A549 (cell line): ENCODE data around the gene PPP1CC. TPM values are rescaled to one million over a fixed set of nuclear protein-coding genes. Genes with fewer than 3 reads are reported as not detected.

Experiments used
- ATAC-seq, 2 experiments: fragments of 200-7000 bp in 1 of 2; fragments of >200 bp in 1 of 2; cut with Nextera tagmentation in 1 of 2; cut with Tn5 transposase in 1 of 2; 3 replicates each; pipeline versions ENCODE4 v1.8.0 to v1.9.1; 2018 to 2020; ENCODE audit warnings: mild to moderate bottlenecking in 1 of 2, moderate library complexity in 1 of 2
- CTCF ChIA-PET: fragments of 300-600 bp; sonication (Branson Sonifier 250); formaldehyde crosslinking; extraction: SDS; loops from one replicate; lab custom pipeline; 2021; ENCODE audit warnings: antibody characterized with exemption, inconsistent platforms; lab: Yijun Ruan, JAX
- POLR2A ChIA-PET: fragments of 350-600 bp; formaldehyde crosslinking; extraction: SDS; loops from one replicate; lab custom pipeline; 2021; ENCODE audit warnings: antibody characterized with exemption, inconsistent platforms; lab: Yijun Ruan, JAX
- DNase-seq, 2 experiments: peaks; one replicate each; pipeline versions ENCODE4 v3.0.0 to v3.0.0-alpha.2; 2011 to 2016; ENCODE audit warnings: low read depth in 1 of 2, low spot score in 1 of 2
- FAIRE-seq: peaks from 2 replicates; lab custom pipeline; 2011; peaks lifted over from hg19 to GRCh38; lab: Jason Lieb, UNC
- H3K27ac ChIP-seq, 2 experiments: fragments of >200 bp; sonication (Bioruptor Twin); formaldehyde crosslinking; 3 replicates each; pipeline ENCODE4 v1.5.1; 2016 to 2017
- H3K4me1 ChIP-seq: fragments of >200 bp; sonication (Bioruptor Twin); formaldehyde crosslinking; 3 replicates; pipeline ENCODE4 v1.6.1; 2016
- H3K4me2 ChIP-seq: fragments of >200 bp; sonication (Bioruptor Twin); formaldehyde crosslinking; 3 replicates; pipeline ENCODE4 v1.6.1; 2016
- H3K4me3 ChIP-seq: fragments of >200 bp; sonication (Bioruptor Twin); formaldehyde crosslinking; 3 replicates; pipeline ENCODE4 v1.5.1; 2016
- H3K9me3 ChIP-seq: fragments of >200 bp; sonication (Bioruptor Twin); formaldehyde crosslinking; 3 replicates; pipeline ENCODE4 v1.6.1; 2016
- BHLHE40 ChIP-seq: IDR thresholded peaks from 2 replicates; pipeline ENCODE4 v1.6.1; 2012; ENCODE audit warnings: low read depth, low read length, inconsistent platforms
- CBX2 ChIP-seq: fragments of 200-600 bp; sonication (generic); IDR thresholded peaks from 2 replicates; pipeline ENCODE4 v1.6.1; 2016; ENCODE audit warnings: low read depth, mild to moderate bottlenecking, borderline replicate concordance
- CEBPB ChIP-seq, 2 experiments: fragments of >200 bp in 1 of 2; sonication (Bioruptor Twin) in 1 of 2; formaldehyde crosslinking in 1 of 2; IDR thresholded peaks; 2 replicates each; pipeline ENCODE4 v1.6.1; 2012 to 2016
- CHD2 ChIP-seq: fragments of 150-350 bp; IDR thresholded peaks from 2 replicates; pipeline ENCODE4 v1.6.1; 2014; ENCODE audit warnings: low read length; ENCODE audit not compliant: partially characterized antibody
- EHMT2 ChIP-seq: fragments of 200-600 bp; sonication (generic); IDR thresholded peaks from 2 replicates; pipeline ENCODE4 v1.6.1; 2016; ENCODE audit warnings: antibody characterized with exemption, low read depth, mild to moderate bottlenecking, moderate library complexity
- FOXS1 ChIP-seq: fragments of 250-450 bp; sonication (Bioruptor Pico); IDR thresholded peaks from 2 replicates; pipeline ENCODE4 v1.5.0; 2020; ENCODE audit warnings: mild to moderate bottlenecking, moderate library complexity
- HES2 ChIP-seq: fragments of >200 bp; sonication (Bioruptor Twin); formaldehyde crosslinking; IDR thresholded peaks from 2 replicates; pipeline ENCODE4 v1.6.1; 2016
- HOXA7 ChIP-seq: fragments of 250-450 bp; sonication (Bioruptor Pico); IDR thresholded peaks from 2 replicates; pipeline ENCODE4 v1.5.0; 2020; ENCODE audit warnings: mild to moderate bottlenecking, moderate library complexity
- KDM5A ChIP-seq: fragments of 200-600 bp; sonication (generic); IDR thresholded peaks from 2 replicates; pipeline ENCODE4 v1.6.1; 2016; ENCODE audit warnings: antibody characterized with exemption, mild to moderate bottlenecking
- MAFK ChIP-seq: fragments of 450-650 bp; IDR thresholded peaks from 2 replicates; pipeline ENCODE4 v1.6.1; 2014; ENCODE audit not compliant: partially characterized antibody
- MAX ChIP-seq: IDR thresholded peaks from 2 replicates; pipeline ENCODE4 v1.6.1; 2012
- NFE2L2 ChIP-seq: fragments of 150-350 bp; conservative IDR thresholded peaks from 2 replicates; pipeline ENCODE4 v1.6.1; 2014; ENCODE audit warnings: low read length
- PBX3 ChIP-seq: IDR thresholded peaks from 2 replicates; pipeline ENCODE4 v1.6.1; 2012
- POLR2AphosphoS2 ChIP-seq: conservative IDR thresholded peaks from 2 replicates; pipeline ENCODE4 v1.6.1; 2012; ENCODE audit warnings: low read length, improper control_type of control experiment, inconsistent platforms
- RARB ChIP-seq: fragments of 250-450 bp; sonication (Bioruptor Pico); IDR thresholded peaks from 2 replicates; pipeline ENCODE4 v1.8.0; 2021; ENCODE audit warnings: mild to moderate bottlenecking, moderate library complexity
- RCOR1 ChIP-seq: fragments of 150-350 bp; IDR thresholded peaks from 2 replicates; pipeline ENCODE4 v1.6.1; 2014; ENCODE audit warnings: antibody characterized with exemption, low read length, low read depth
- RNF2 ChIP-seq: fragments of 200-600 bp; sonication (generic); IDR thresholded peaks from 2 replicates; pipeline ENCODE4 v1.6.1; 2016; ENCODE audit warnings: low read depth, mild to moderate bottlenecking, antibody characterized with exemption, moderate library complexity, borderline replicate concordance
- SREBF2 ChIP-seq: fragments of 450-650 bp; IDR thresholded peaks from 2 replicates; pipeline ENCODE4 v1.6.1; 2014; ENCODE audit warnings: mild to moderate bottlenecking, moderate library complexity
- TP53 ChIP-seq: fragments of 250-450 bp; sonication (Bioruptor Pico); IDR thresholded peaks from 2 replicates; pipeline ENCODE4 v1.5.0; 2021; ENCODE audit warnings: mild to moderate bottlenecking, moderate library complexity
- ZC3H11A ChIP-seq: fragments of 450-650 bp; IDR thresholded peaks from 2 replicates; pipeline ENCODE4 v1.6.1; 2014; ENCODE audit warnings: antibody characterized with exemption, mild to moderate bottlenecking
- ZFP36 ChIP-seq: fragments of 450-650 bp; IDR thresholded peaks from 2 replicates; pipeline ENCODE4 v1.6.1; 2014; ENCODE audit warnings: borderline replicate concordance; ENCODE audit not compliant: partially characterized antibody
- ZNF302 ChIP-seq: fragments of 250-450 bp; sonication (Bioruptor Pico); IDR thresholded peaks from 2 replicates; pipeline ENCODE4 v1.9.0; 2021; ENCODE audit warnings: inconsistent platforms, mild to moderate bottlenecking, moderate library complexity
- ZSCAN20 ChIP-seq: fragments of 250-450 bp; sonication (Bioruptor Pico); IDR thresholded peaks from 2 replicates; pipeline ENCODE4 v1.8.0; 2022; ENCODE audit warnings: mild to moderate bottlenecking, moderate library complexity
- WGBS: methylation state at CpG from one replicate; pipeline ENCODE4 v1.1.6; 2017; ENCODE audit errors: missing lambda C conversion rate; 5-methylcytosine and 5-hydroxymethylcytosine counted together
- polyA plus RNA-seq, 4 experiments: library from polyadenylated mRNA; depleted of rRNA in 3 of 4; stranded (reverse); fragments of >200 nt; fragmentation: RNase III in 1 of 4; extraction: RNeasy Plus Mini Kit Qiagen cat#74134 plus additional on column Dnase treatment in 1 of 4; gene quantifications; 2 replicates in 3 of 4; 3 replicates in 1 of 4; pipeline ENCODE4 v1.2.3, GENCODE V29; 2011 to 2017
- TF ChIP-seq, protein P1 (sequence below): fragments of 250-450 bp; sonication (Bioruptor Pico); IDR thresholded peaks from 2 replicates; pipeline ENCODE4 v1.5.0; 2021; ENCODE audit warnings: mild to moderate bottlenecking, moderate library complexity, borderline replicate concordance
- TF ChIP-seq, protein P2 (sequence below): IDR thresholded peaks from 2 replicates; pipeline ENCODE4 v1.6.1; 2012; ENCODE audit warnings: low read depth, borderline replicate concordance
- TF ChIP-seq, protein P3 (sequence below): fragments of 150-350 bp; IDR thresholded peaks from 2 replicates; pipeline ENCODE4 v1.6.1; 2014; ENCODE audit warnings: low read depth, mild to moderate bottlenecking, low read length
- TF ChIP-seq, protein P4 (sequence below): fragments of 200-600 bp; sonication (generic); IDR thresholded peaks from 2 replicates; pipeline ENCODE4 v1.6.1; 2016; ENCODE audit warnings: antibody characterized with exemption, mild to moderate bottlenecking, moderate library complexity

Gene PPP1CC
- polyA plus RNA-seq, 2 of the 4 experiments (the other 2 are of a cell fraction) = 131 to 258 TPM

GRCh38 chr12:110680032-110680431 is 62.7 kb downstream of the PPP1CC start:
- no peaks in the 10 kb centered on the region for H3K9me3 ChIP-seq
- no peak for DNase-seq
- no peak for FAIRE-seq
- ATAC-seq = no peak
- CTCF ChIA-PET = interaction anchor here (0.7 to 2.2 kb wide), 4 partner anchors 10 to 633 kb away, joined by 3 to 5 read pairs (median 4); no protein-coding TSS in a partner anchor
- 6% methylated on average over 1 of the region's 1 CpG for WGBS
- TF ChIP-seq CEBPB (IDR thresholded peaks at IDR 0.05) (no peak), CBX2 (no peak), RARB (CRISPR knock-in tag) (no peak), ZSCAN20 (CRISPR knock-in tag) (no peak), TP53 (no peak), PBX3 (no peak), HOXA7 (no peak), MAFK (no peak), ZC3H11A (no peak), FOXS1 (CRISPR knock-in tag) (no peak), EHMT2 (no peak), MAX (no peak), BHLHE40 (no peak), POLR2AphosphoS2 (no peak)
- TF ChIP-seq, protein P1, sequence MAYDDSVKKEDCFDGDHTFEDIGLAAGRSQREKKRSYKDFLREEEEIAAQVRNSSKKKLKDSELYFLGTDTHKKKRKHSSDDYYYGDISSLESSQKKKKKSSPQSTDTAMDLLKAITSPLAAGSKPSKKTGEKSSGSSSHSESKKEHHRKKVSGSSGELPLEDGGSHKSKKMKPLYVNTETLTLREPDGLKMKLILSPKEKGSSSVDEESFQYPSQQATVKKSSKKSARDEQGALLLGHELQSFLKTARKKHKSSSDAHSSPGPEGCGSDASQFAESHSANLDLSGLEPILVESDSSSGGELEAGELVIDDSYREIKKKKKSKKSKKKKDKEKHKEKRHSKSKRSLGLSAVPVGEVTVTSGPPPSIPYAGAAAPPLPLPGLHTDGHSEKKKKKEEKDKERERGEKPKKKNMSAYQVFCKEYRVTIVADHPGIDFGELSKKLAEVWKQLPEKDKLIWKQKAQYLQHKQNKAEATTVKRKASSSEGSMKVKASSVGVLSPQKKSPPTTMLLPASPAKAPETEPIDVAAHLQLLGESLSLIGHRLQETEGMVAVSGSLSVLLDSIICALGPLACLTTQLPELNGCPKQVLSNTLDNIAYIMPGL = no peak
- TF ChIP-seq, protein P2, sequence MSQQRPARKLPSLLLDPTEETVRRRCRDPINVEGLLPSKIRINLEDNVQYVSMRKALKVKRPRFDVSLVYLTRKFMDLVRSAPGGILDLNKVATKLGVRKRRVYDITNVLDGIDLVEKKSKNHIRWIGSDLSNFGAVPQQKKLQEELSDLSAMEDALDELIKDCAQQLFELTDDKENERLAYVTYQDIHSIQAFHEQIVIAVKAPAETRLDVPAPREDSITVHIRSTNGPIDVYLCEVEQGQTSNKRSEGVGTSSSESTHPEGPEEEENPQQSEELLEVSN = no peak
- TF ChIP-seq, protein P3, sequence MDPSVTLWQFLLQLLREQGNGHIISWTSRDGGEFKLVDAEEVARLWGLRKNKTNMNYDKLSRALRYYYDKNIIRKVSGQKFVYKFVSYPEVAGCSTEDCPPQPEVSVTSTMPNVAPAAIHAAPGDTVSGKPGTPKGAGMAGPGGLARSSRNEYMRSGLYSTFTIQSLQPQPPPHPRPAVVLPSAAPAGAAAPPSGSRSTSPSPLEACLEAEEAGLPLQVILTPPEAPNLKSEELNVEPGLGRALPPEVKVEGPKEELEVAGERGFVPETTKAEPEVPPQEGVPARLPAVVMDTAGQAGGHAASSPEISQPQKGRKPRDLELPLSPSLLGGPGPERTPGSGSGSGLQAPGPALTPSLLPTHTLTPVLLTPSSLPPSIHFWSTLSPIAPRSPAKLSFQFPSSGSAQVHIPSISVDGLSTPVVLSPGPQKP = no peak
- TF ChIP-seq, protein P4, sequence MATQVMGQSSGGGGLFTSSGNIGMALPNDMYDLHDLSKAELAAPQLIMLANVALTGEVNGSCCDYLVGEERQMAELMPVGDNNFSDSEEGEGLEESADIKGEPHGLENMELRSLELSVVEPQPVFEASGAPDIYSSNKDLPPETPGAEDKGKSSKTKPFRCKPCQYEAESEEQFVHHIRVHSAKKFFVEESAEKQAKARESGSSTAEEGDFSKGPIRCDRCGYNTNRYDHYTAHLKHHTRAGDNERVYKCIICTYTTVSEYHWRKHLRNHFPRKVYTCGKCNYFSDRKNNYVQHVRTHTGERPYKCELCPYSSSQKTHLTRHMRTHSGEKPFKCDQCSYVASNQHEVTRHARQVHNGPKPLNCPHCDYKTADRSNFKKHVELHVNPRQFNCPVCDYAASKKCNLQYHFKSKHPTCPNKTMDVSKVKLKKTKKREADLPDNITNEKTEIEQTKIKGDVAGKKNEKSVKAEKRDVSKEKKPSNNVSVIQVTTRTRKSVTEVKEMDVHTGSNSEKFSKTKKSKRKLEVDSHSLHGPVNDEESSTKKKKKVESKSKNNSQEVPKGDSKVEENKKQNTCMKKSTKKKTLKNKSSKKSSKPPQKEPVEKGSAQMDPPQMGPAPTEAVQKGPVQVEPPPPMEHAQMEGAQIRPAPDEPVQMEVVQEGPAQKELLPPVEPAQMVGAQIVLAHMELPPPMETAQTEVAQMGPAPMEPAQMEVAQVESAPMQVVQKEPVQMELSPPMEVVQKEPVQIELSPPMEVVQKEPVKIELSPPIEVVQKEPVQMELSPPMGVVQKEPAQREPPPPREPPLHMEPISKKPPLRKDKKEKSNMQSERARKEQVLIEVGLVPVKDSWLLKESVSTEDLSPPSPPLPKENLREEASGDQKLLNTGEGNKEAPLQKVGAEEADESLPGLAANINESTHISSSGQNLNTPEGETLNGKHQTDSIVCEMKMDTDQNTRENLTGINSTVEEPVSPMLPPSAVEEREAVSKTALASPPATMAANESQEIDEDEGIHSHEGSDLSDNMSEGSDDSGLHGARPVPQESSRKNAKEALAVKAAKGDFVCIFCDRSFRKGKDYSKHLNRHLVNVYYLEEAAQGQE = no peak
- TF ChIP-seq, all 56 proteins: peak for 0
- POLR2A ChIA-PET = no interaction called here
- Histone ChIP-seq H3K27ac (no peak overlapping the region), H3K4me1 (no peaks in the 10 kb centered on the region), H3K4me3 (no peak overlapping the region), H3K4me2 (no peak overlapping the region)

DNA sequence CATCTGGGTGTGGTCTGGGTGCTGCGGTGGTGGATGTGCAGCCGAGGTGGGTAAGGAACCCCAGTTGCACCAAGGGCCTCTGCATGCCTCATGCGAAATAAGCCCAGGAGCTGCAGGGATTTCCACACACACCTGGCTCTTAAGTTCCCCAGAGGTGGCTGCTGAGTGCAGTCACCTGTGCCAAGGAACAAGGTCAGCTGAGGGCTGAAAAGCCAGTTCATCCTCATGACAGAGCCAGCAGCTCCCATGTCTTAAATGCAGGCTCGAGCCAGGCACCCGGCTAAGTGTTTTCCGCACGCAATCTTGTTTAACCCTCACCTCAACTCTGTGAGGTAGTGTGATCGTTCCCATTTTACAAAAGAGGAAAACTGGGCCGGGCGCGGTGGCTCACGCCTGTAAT is 63.5 kb downstream of the PPP1CC start:
- ATAC-seq = no peak
- CTCF ChIA-PET = interaction anchor here (0.6 to 2.2 kb wide), 5 partner anchors 9 to 634 kb away, joined by 3 to 5 read pairs (median 4); no protein-coding TSS in a partner anchor
- FAIRE-seq = no peak
- H3K27ac ChIP-seq = no peak overlapping the region
- 79% methylated on average over 12 of the region's 12 CpGs for WGBS
- no peaks in the 10 kb centered on the region for H3K4me1 ChIP-seq
- DNase-seq = no peak
- no peak for TF ChIP-seq NFE2L2
- TF ChIP-seq CHD2 = no peak
- TF ChIP-seq SREBF2 = no peak
- TF ChIP-seq HES2 = no peak
- no peak for TF ChIP-seq KDM5A
- no peak for TF ChIP-seq ZSCAN20 (CRISPR knock-in tag)
- TF ChIP-seq ZFP36 = no peak
- no peak for TF ChIP-seq RCOR1
- TF ChIP-seq RARB (CRISPR knock-in tag) = no peak
- TF ChIP-seq RNF2 = no peak
- no peak for TF ChIP-seq ZNF302 (CRISPR knock-in tag)
- TF ChIP-seq, all 56 proteins: peak for 0
- no peak overlapping the region for H3K4me2 ChIP-seq
- POLR2A ChIA-PET = no interaction called here
- H3K4me3 ChIP-seq = no peak overlapping the region
- H3K9me3 ChIP-seq = peaks cover 8% of the 10 kb centered on the region; the same call in 1 of the 3 replicates
